Loucy (cell line): ENCODE data around the gene TBCEL.

Experiments used
- CTCF ChIP-seq: fragments of 200-600 bp; sonication (generic); conservative IDR thresholded peaks from 2 replicates; pipeline ENCODE4 v1.5.1; 2014; ENCODE audit warnings: mild to moderate bottlenecking, antibody characterized with exemption, low read length
- EZH2phosphoT487 ChIP-seq: fragments of 200-600 bp; IDR thresholded peaks from 2 replicates; pipeline ENCODE4 v1.6.1; 2018; ENCODE audit warnings: antibody characterized with exemption, mild to moderate bottlenecking, moderate library complexity, borderline replicate concordance

DNA sequence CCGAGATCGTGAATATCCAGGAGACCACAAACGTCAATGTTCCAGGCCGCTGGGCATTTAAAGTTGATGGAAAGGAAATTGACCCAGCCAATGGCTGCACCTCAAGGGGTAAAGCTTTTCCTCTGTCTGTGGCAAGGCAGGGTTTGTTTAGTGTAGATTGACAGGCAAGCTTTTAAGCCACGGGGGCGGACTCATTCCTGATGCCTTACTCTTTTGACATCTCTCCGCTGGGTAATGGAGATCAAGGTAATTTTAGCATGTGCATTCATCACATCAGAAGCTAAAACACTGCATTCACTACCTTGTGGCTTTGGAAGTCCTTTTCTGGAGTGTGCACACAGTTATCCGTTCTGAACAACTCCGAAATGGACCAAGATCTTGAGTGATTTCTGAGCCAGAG, 89.7 kb downstream of the TBCEL start:
- no peak for TF ChIP-seq CTCF
- no peak for TF ChIP-seq EZH2phosphoT487
